Liver (tissue), 2 donors: Measurements from ENCODE around the gene RAD51B.

Experiments used
- TF ChIP-seq, protein P1 (sequence below): fragments of 150-350 bp; IDR thresholded peaks from 2 replicates; pipeline ENCODE4 v1.5.1; 2017; ENCODE audit warnings: improper control_type of control experiment, low read depth, low read length; ENCODE audit not compliant: missing input control
- TF ChIP-seq, protein P2 (sequence below): IDR thresholded peaks from 2 replicates; pipeline ENCODE4 v1.6.1; 2016; ENCODE audit warnings: antibody characterized with exemption, mild to moderate bottlenecking
- donor health status: healthy.

DNA sequence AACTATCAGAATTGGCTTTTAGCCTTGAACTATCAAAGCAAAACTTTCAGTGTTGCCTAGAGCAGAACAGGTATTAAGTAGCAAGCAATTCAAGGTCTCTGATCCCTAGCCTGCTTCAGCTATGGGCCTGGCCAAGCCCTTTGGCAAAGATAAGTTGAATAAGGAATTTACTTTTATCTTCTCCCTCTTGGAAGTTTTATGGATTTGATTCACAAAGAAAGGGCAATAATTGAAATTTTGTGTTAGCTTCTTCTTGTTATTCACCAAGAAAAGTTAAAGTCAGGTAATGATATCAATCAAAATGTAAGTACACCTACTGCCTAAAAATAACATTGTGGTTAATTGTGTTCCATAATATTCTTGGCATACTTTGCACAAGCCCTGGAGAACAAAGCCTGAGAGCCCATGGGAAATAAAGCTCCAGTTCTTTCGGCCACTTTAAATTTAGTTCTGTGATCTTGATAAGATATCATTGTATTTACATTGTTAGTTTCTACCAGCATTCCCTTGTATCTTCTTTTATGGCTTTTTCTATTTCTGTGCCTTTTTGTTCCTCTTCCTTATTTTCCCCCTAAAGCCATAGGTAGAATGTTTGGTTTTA is 158.0 kb downstream of the RAD51B start:
- TF ChIP-seq, protein P1, sequence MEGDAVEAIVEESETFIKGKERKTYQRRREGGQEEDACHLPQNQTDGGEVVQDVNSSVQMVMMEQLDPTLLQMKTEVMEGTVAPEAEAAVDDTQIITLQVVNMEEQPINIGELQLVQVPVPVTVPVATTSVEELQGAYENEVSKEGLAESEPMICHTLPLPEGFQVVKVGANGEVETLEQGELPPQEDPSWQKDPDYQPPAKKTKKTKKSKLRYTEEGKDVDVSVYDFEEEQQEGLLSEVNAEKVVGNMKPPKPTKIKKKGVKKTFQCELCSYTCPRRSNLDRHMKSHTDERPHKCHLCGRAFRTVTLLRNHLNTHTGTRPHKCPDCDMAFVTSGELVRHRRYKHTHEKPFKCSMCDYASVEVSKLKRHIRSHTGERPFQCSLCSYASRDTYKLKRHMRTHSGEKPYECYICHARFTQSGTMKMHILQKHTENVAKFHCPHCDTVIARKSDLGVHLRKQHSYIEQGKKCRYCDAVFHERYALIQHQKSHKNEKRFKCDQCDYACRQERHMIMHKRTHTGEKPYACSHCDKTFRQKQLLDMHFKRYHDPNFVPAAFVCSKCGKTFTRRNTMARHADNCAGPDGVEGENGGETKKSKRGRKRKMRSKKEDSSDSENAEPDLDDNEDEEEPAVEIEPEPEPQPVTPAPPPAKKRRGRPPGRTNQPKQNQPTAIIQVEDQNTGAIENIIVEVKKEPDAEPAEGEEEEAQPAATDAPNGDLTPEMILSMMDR: no peak
- TF ChIP-seq, protein P2, sequence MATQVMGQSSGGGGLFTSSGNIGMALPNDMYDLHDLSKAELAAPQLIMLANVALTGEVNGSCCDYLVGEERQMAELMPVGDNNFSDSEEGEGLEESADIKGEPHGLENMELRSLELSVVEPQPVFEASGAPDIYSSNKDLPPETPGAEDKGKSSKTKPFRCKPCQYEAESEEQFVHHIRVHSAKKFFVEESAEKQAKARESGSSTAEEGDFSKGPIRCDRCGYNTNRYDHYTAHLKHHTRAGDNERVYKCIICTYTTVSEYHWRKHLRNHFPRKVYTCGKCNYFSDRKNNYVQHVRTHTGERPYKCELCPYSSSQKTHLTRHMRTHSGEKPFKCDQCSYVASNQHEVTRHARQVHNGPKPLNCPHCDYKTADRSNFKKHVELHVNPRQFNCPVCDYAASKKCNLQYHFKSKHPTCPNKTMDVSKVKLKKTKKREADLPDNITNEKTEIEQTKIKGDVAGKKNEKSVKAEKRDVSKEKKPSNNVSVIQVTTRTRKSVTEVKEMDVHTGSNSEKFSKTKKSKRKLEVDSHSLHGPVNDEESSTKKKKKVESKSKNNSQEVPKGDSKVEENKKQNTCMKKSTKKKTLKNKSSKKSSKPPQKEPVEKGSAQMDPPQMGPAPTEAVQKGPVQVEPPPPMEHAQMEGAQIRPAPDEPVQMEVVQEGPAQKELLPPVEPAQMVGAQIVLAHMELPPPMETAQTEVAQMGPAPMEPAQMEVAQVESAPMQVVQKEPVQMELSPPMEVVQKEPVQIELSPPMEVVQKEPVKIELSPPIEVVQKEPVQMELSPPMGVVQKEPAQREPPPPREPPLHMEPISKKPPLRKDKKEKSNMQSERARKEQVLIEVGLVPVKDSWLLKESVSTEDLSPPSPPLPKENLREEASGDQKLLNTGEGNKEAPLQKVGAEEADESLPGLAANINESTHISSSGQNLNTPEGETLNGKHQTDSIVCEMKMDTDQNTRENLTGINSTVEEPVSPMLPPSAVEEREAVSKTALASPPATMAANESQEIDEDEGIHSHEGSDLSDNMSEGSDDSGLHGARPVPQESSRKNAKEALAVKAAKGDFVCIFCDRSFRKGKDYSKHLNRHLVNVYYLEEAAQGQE: no peak
